HG02840 (cell line): ENCODE data around the gene TMEM204.

Experiments used
- ATAC-seq: cut with Tn5 transposase; IDR thresholded peaks from one replicate; pipeline ENCODE4 v1.9.1; 2021; ENCODE audit warnings: mild to moderate bottlenecking, moderate library complexity, moderate number of reproducible peaks; ENCODE audit not compliant: unreplicated experiment, low FRiP score

The TMEM204 gene

GRCh38 chr16:1518626-1519135 is 14.8 kb upstream of the TMEM204 start:
- ATAC-seq = no peak

GRCh38 chr16:1519831-1520230 is 13.6 kb upstream of the TMEM204 start:
- ATAC-seq = no peak

GRCh38 chr16:1520461-1520860 is 13.0 kb upstream of the TMEM204 start:
- ATAC-seq = no peak

- no peak for ATAC-seq
Measured at GRCh38 chr16:1523581-1524245, 9.8 kb upstream of the TMEM204 start.

GRCh38 chr16:1524366-1524765 is 9.1 kb upstream of the TMEM204 start:
- ATAC-seq = no peak

GRCh38 chr16:1525871-1526607 is 7.4 kb upstream of the TMEM204 start:
- ATAC-seq = no peak

GRCh38 chr16:1526608-1527555 is 6.6 kb upstream of the TMEM204 start:
- no peak for ATAC-seq

- ATAC-seq = no peak
Measured at GRCh38 chr16:1527836-1528811, 5.3 kb upstream of the TMEM204 start.

- ATAC-seq = no peak
Measured at GRCh38 chr16:1528921-1529537, 4.4 kb upstream of the TMEM204 start.

- no peak for ATAC-seq
Measured at GRCh38 chr16:1530349-1530882, 3.0 kb upstream of the TMEM204 start.

GRCh38 chr16:1530883-1531637 is 2.4 kb upstream of the TMEM204 start:
- ATAC-seq = no peak

GRCh38 chr16:1531638-1531910 is 1.9 kb upstream of the TMEM204 start:
- ATAC-seq = no peak

GRCh38 chr16:1532081-1532760 is 1.2 kb upstream of the TMEM204 start:
- no peak for ATAC-seq

GRCh38 chr16:1532771-1533170 is 695 bp upstream of the TMEM204 start:
- ATAC-seq = no peak

GRCh38 chr16:1534021-1535020 is 855 bp downstream of the TMEM204 start:
- no peak for ATAC-seq

- ATAC-seq = no peak
Measured at GRCh38 chr16:1535391-1536291, 2.2 kb downstream of the TMEM204 start.
